ENCODE results near the gene STX8.

- TF ChIP-seq GATA2 (IDR thresholded peaks at IDR 0.05; ENCODE audit: low read depth, low read length): no peak
- no peak for TF ChIP-seq GATA3 (IDR thresholded peaks at IDR 0.05; ENCODE audit: low read depth, low read length)
Observed at GRCh38 chr17:9322326-9322725, 253.3 kb downstream of the STX8 start.

Data from SH-SY5Y (cell line).